OCI-LY3 (cell line): ENCODE data around the gene STX10.
A peak's percentile ranks its signal among the peaks of the same experiment; 100 is the strongest.

Experiments used
- EZH2phosphoT487 ChIP-seq: fragments of 200-600 bp; shearing (Covaris generic); IDR thresholded peaks from 2 replicates; pipeline ENCODE4 v1.6.1; 2018; ENCODE audit warnings: antibody characterized with exemption, mixed run types, low read depth
- TF ChIP-seq, protein P1 (sequence below): fragments of 200-600, 300-600 bp; sonication (generic); IDR thresholded peaks from 2 replicates; pipeline ENCODE4 v1.5.1; 2014; ENCODE audit warnings: antibody characterized with exemption, low read length, low read depth

DNA sequence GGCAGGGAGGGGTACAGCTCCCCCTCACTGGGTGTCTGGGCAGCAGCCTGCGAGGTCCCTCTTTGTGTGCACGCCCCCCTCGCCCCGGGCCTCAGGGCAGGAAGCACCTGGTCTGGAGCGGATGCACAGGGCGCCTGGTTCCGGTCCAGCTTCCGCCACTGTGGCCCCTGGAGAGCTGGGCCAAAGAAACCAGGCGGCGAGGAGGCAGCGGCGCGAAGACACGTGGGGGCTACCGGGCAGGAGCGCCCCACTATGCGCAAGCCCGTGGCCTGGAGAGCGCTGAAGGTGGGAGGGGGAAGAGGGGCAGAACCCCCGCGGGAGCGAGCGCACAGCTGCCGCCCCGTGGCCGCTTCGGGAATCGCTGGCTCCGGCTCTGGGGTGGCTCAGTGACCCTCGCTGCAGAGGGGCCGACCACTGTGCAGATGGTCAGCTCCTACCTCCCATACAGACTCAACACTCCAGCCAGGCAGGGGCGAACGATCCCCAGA, 45.8 kb downstream of the STX10 start:
- TF ChIP-seq, protein P1, sequence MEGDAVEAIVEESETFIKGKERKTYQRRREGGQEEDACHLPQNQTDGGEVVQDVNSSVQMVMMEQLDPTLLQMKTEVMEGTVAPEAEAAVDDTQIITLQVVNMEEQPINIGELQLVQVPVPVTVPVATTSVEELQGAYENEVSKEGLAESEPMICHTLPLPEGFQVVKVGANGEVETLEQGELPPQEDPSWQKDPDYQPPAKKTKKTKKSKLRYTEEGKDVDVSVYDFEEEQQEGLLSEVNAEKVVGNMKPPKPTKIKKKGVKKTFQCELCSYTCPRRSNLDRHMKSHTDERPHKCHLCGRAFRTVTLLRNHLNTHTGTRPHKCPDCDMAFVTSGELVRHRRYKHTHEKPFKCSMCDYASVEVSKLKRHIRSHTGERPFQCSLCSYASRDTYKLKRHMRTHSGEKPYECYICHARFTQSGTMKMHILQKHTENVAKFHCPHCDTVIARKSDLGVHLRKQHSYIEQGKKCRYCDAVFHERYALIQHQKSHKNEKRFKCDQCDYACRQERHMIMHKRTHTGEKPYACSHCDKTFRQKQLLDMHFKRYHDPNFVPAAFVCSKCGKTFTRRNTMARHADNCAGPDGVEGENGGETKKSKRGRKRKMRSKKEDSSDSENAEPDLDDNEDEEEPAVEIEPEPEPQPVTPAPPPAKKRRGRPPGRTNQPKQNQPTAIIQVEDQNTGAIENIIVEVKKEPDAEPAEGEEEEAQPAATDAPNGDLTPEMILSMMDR: peak; percentile 91
- no peak for TF ChIP-seq EZH2phosphoT487
